NCI-H446 (cell line): ENCODE measurements around the gene DOK1.
A peak's percentile ranks its signal among the peaks of the same experiment; 100 is the strongest.

Experiments
- DNase-seq, 2 experiments: peaks; one replicate each; lab custom pipeline; 2025; lab: John Stamatoyannopoulos, UW

DOK1 gene

DNA sequence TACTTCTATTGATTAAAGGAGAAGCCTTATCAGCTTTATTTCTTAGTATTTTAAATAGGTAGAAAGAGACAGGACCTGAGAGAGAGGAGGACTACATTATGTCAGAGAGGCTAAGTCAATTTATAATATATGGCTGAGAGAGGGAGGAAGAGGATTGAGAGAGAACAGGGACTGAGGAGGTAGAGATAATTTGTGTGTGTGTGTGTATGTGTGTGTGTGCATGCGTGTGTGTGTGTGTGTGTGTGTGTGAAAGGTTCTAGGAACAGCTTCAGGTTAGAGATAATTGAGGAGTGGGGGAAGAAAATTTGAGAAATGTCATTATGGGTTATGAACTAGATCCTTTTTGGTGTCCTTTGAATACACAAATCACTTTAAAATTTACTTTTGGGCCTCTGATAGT, 15.2 kb downstream of the DOK1 start:
- no peak for DNase-seq

DNA sequence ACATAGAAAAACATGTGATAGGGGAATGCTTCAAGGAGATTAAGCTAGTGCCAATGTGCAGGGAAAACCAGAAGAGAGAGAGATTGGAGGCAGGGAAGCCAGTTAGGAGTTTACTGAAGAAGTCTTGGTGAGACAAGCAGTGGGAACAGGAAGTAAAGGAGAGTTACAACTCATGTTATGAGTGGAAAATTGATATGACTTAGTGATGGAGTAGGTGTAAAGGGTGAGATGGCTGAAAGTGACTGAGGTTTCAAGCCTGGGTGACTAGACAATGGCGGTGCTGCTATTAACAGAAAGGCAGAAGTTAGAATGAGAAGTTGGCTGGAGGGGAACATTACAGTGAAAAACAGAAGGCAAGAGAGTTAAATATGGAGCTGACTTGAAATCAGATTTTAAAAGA, 16.5 kb downstream of the DOK1 start:
- no peak for DNase-seq

DNA sequence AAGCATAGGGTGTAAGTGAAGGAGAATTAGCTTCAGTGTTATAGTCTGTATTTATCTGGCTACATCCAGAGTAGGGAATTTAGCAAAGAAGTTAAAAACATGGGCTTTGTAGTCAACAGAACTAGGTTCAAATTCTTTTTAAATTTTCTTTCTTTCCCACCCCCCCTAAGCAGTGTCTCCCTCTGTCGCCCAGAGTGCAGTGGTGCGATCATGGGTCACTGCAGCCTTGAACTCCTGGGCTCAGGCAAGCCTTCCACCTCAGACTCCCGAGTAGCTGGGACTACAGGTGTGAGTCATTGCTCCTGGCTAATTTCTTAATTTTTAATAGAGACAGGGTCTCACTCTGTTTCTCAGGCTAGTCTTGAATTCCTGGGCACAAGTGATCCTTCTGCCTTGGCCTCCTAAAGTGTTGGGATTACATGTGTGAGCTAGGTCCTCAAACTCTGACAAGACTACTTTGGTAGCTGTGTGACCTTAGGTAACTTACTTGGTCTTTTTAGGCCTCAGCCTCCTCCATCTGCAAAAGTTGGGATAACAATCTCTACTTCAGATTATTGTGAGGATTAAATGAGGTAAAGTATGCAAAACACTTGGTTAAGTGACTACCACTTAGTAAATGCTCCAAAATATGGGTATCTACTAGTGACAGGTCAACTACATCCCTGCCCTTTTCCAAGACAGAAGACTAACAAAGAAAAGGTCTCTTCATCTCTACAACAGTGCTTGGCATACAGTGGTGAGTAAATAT, 17.8 kb downstream of the DOK1 start:
- no peak for DNase-seq

DNA sequence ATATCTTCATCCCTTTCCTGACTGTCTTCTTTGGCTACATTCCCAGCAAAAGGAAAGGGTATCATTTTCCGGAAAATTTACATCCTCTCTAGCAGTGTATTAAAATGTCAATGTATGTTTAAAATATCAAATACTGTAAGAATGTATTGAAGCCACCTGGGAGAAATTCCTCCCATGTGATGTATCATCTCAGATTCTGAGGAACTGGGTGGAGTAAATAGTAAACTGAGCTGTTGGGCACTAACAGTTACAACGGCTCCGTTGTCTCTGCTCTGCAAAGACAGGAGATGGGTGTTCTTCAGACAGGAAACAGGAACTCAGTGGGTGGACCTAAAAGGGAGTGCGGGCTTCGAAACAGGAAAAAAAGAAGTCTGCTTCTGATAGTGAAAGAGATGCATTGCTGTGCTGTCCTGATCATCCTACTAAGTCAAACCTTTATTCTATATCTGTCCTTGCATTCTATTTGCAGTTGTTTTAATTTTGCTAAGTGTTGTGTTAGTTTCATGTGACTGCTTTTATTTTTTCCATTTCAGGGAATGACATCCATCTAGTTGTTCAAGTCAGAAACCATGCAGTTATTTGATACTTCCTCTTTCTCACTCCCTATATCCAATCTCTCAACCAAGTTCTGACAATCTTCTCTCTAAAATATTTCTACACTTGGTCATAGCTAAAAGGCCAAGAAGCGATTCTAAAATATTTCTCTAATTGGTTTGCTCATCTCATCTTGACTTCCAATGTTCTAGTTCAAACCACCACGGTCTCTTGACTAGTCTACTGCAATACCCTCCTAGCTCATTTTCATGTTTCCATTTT, 19.4 kb downstream of the DOK1 start:
- no peak for DNase-seq

DNA sequence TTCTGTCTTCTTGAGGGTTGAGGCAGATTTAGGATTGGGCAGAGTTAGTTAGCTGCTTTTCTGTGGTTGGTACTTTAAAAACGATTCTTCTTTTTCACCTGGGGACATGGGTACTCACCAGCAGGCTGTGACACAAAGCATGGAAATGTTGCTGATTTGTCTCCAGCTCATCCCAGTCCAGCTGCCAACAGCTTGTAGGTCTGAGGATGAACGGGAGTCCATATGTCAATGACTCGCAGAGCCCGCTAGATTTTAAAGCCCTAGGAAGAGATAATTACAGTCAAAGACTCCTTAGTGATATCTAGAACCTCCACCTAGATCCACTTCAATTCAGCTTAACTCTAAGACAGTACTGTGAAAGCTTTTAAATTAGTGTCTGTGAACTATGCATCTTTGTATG, 20.8 kb downstream of the DOK1 start:
- no peak for DNase-seq

DNA sequence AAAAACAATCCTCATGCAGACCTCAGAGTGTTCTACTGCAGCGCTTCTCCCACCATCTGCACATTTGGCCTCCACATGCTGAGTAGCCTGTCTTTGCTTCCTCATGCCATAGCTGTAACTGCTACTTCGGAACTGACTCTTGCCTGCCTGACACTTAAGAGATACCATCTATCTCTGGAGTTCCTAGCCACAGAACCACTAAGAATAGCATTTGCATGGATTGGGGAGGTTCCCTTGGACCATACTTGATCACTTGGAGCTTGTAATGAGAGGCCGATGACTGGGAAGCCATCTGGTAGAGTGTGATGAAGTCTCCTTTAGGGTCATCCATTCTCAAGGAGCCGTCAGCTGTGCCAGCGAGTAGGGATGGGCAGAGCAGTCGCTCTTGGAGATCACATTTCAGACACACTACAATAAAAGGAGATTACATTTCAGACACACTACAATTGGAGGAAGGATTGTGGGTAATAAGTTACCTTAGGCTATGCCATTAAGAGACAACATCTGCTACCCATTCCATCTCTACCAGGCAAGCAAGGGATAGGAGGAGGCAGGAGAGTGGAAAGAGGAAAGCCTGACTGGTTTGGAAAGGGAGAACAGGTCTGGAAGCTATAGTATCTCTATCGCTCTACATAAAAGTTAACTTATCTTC, 21.8 kb downstream of the DOK1 start:
- no peak for DNase-seq

DNA sequence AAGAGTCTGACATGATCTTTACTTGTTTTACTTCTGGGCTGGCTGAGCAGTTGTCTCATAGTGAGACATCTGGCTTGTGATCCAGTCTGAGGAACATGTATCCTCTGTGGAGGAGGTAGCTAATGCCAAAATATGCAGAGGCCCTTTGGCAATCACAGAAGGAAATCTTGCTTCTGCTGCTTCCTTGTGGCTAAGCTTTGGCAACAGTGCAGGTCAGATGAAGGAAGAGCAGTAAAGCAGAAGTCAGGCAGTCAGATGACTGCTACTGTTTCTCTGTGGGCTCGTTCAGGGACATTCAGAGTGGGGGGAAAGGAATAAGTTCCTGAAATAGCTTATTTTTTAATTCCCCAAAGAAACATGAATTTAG, 22.3 kb downstream of the DOK1 start:
- peak in 1 of 2 experiments; percentile 43 for DNase-seq

DNA sequence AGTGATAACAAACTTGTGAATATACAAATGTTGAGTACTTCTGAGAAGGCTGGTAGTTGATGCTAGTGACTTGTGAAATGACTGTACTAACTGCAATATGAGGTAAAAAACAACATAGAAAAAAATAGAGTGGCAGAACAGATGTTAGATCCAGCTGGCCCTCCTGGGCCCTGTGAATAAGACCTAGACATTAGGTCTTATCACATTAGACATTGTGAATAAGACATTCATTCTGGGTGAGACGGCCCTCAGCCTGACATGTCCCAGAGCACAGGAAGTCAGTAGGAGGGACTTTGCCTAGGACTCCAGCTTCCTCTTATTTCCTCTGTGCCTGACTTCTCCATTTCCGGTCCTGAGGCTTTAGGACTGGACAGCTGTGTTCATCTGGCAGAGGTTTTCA, 22.9 kb downstream of the DOK1 start:
- no peak for DNase-seq

DNA sequence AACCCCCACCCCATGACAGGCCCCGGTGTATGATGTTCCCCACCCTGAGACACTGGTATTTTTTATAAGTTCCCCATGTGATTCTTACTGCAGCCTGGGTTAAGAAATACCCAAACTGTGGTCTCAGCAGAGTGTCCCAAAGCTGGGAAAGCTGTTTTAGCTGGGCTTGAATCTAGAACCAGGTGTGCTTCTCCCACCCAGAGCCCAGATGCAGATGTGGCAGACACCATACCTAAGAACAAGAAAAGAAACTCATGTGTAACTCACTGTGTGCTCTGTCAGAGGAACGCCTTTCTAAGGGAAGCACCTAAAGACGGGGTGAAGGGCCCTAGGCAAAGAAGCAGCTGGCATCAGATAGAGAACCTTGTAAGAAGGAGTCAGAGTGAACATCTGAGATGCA, 23.9 kb downstream of the DOK1 start:
- no peak for DNase-seq

DNA sequence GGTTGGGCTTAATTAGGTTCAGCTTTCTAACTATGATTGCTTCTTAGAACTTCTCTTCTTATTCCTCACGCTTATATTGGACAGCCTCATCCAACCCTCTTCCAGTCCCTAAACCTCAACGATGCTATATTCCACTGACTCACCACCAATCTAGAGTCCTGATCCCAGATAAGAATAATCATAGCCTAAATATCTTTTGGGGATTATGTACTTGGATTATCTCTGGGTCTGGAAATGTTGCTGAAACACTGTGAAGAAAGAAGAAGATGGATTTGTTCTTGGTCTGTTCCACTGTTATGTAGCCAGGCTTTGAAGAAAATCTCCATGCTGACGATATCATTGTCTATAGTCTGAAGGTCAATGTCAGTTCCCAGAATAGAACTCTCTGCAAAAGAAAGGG, 26.9 kb downstream of the DOK1 start:
- DNase-seq: no peak

DNA sequence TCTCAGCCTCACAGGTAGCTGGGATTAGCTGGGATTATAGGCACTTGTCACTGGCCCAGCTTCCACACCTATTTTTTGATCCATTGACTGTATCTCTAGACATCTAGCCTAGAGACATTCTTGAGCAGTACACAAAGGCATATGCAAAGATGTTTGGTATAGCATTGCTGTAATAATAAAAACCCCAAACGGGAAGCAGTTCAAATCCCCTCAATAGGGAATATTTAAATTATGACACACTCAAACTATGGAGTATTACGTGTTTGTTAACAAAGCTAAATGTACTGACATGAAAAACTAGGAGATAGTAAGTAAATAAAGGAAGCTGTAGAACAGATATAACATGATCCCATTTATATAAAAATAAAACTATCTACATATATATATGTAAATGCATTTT, 27.7 kb downstream of the DOK1 start:
- no peak for DNase-seq

DNA sequence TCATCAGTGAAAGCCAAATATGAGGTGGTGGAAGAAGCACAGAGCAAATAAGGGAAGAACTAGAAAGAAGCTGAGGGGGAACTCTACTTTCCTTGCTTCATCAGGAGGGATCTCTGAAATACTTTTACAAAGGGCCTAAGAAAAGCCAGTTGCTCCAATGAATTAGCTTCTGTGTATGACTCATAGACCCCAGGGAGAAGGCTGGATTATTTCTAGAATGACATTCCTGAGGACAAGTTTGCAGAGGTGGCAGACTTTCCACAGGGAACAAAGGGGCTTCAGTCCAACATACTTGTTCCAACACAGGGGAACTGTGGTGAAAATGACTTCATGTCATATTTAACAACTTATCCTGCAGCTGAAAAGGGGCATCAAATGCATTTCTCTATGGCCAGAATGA, 29.0 kb downstream of the DOK1 start:
- no peak for DNase-seq

DNA sequence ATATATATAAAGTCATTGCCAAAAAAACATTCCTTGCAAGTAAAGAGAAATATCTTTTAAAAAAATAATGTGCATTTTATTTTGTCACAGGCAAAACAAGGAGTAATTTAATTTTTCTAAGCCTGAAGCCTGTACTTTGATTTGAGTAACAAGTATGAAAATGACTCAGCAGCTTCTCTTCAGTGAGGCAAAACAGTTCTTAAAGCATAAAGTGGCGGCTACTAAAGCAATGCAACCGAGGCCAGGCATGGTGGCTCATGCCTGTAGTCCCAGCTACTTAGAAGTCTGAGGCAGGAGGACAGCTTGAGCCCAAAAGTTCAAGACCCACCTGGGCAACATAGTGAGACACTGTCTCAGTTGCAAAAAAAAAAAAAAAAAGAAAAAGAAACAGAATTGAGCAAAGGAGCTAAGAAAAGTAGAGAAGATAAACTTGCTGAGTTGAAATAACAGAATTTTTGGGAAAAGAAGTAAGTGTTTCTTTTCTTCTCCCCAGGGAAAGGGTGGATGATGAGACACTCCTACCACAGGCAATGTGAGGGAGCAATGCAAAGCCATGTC, 29.6 kb downstream of the DOK1 start:
- DNase-seq: no peak

DNA sequence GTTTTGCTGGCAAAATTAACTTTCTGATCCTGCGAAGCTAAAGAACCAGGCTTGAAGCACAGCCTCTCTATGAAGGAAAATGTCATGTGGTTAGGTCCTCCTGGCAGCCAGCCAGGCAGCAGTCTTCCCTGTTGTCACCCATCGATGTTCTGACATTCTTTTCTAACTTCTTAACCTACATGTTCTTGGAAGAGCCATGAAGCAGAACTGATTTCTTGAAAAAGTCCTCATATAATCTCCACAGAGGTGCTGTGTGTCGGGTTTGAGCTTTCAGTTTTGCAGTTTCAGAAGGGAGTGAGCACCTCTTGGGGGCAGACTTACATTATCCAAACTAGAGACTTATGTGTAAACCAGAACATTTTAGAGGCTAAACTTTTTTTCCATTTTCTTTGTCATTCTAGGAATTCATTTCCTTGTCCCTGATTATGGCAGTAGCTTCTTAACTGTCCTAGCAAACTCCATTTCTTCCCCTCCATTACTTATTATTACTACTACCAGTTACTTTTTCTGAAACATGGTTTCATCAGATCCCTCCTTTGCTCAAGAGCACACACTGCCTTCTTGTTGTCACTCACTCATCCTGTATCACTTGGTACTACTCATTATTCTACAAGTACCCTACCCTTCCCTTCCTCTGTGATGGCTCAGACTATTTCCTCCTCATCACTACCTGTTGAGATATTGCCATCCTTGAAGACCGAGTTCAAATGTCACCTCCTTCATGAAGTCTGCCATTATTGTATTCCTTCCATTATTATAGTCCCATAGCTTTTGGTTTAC, 31.1 kb downstream of the DOK1 start:
- no peak for DNase-seq

DNA sequence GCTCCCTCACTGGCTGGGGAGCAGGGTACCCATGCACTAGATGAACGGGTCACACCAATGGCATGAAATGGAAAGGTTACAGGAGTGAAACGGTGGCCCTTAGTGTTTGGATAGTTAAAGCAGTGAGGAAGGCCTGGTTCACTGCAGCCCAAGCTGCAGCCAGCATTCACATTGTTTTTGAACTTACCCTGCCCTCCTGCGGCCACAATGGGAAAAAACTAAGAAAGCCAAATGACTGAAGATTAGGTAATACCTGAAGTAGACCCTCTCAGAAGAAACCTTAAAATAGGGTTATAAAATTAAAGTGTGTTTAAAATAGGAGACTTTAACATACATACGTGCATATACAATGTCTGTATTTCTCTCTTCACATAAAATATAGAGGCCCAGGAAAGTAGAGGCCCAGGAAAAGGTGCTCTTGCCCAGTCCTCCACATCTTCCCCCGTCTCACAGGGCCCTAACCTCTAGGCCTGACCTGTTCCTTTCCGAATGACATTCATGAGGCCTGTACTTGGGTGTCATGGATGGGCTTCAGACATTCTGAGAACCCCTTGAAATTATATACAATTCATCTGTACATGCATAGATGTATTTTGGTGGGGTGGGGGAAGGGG, 33.3 kb downstream of the DOK1 start:
- DNase-seq: peak; percentile 6 to 73

DNA sequence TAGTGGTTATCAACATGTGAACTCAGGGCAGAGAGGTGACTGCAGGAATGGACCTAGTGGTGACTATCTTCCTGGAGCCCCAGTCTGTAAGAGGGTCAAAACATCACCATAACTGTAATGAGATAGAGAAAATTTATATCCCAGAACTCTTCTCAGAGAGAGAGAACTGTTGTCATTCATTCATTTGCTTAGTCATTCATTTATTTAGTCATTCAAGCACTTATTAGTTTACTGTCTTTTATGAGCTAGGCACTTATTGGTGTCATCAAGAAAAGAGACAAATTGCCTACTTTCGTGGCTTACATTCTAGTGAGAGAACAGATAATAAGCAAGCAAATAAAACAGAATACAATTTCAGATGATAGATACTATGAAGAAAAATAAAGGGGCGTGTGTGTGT, 34.1 kb downstream of the DOK1 start:
- no peak for DNase-seq

DNA sequence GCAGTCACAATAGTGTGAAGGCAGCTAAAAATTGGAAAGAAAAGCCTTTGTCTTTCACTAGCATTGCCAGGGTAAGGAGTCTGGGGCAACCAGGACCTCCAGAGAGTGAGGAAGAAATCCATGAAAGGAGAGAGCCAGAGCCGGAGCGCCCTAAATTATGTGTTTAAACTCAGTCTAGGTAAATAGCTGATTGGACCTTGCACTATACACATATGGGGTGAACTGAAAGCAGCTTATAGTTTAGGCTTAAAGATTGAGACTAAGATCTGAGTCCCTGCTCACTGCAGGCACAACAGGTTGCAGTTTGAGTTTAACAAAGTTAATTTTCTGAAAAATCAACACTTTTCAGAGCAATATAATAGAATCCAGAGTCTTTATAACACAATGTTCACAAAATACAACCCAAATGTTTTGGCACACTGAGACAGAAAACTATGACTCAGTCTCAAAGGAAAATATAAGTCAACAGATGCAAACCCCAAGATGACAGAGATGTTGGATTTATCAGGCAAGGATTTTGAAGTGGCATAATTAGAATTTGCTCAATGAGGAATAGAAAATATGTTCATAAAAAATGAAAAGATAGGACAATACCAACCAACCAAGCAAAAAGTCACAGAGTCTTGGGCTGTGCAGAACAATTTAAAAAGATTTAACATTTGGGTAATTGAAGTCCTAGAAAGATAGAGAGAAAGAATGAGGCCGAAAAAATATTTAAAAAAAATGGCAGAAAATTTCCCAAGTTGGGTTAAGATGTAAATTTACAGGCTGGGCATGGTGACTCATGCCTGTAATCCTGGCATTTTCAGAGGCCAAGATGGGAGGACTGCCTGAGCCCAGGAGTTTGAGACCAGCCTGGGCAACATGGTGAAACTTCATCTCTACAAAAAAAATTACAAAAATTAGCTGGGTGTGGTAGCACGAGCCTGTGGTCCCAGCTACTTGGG, 39.6 kb downstream of the DOK1 start:
- no peak for DNase-seq

DNA sequence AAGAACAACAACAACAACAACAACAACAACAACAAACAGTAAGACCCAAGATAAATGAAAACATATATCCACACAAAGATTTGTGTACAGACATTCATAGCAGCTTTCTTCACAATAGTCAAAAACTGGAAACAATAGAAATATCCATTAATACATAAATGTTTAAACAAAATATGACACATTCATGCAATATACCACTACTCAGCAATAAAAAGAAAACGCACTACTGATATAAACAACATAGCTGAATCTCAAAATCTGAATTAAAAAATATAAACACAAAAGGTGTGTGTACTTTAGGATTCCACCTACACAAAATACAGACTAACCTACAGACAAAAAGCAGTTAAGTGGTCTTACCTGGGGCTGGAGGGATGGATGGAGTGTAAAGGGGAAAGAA, 42.1 kb downstream of the DOK1 start:
- no peak for DNase-seq

DNA sequence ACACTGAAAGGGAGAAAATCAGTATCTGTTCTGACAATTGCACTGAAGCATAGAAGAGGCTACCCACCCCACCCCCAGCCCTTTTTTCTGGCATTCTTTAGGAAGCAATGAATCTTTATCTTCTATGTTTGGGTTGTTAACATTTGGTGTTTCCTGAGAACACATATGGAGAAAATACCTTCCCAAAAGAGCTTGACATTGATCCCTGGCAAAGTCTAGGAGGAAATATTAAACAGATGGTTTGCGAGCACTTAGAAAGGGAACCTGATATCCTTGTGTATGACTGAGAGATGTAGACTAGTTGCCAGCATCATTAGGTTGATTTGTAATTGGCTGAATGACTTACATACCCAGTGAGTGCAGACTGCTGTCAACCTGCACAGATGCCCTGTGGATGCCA, 42.9 kb downstream of the DOK1 start:
- peak; percentile 78 to 92 for DNase-seq

DNA sequence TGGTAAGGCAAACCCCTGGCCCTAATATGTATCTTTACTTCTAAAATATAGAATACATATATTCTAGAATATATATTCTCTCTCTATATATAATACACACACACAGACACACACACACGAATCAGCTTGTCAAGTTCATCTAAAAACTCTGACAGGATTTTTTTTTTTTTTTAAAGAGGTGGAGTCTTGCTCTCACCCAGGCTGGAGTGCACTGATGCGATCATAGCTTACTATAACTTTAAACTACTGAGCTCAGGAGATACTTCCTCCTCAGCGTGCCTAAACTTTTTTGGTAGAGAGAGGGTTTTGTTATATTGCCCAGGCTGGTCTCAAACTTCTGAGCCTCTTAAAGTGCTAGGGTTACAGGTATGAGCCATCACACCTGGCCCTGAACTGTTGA, 45.2 kb downstream of the DOK1 start:
- no peak for DNase-seq
